Hematopoietic multipotent progenitor cell treated with erythropoietin and hydrocortisone succinate and interleukin-3 and kit ligand, for 6 days (in vitro differentiated cells): ENCODE data around the gene ANKRD11.
"Not testable (repeated sequence)": the region's sequence is repeated elsewhere in the genome, so short reads cannot be mapped to it uniquely, and the experiment has no call there.

Experiments
- DNase-seq: peaks from one replicate; pipeline ENCODE4 v3.0.0-alpha.2; 2015

The ANKRD11 gene

GRCh38 chr16:89274561-89275283 is 215.6 kb downstream of the ANKRD11 start:
- DNase-seq: no peak

- no peak for DNase-seq
Measured at GRCh38 chr16:89273741-89274472, 216.5 kb downstream of the ANKRD11 start.

- no peak for DNase-seq
Measured at GRCh38 chr16:89272631-89273030, 217.7 kb downstream of the ANKRD11 start.

GRCh38 chr16:89270666-89271345 is 219.6 kb downstream of the ANKRD11 start:
- DNase-seq: no peak

GRCh38 chr16:89269805-89270665 is 220.3 kb downstream of the ANKRD11 start:
- DNase-seq: no peak

GRCh38 chr16:89268987-89269735 is 221.2 kb downstream of the ANKRD11 start:
- no peak for DNase-seq

GRCh38 chr16:89268585-89268984 is 221.8 kb downstream of the ANKRD11 start:
- no peak for DNase-seq

- not testable (repeated sequence) for DNase-seq
Measured at GRCh38 chr16:89267746-89268145, 222.6 kb downstream of the ANKRD11 start.

GRCh38 chr16:89266521-89267134 is 223.7 kb downstream of the ANKRD11 start:
- DNase-seq: no peak

- no peak for DNase-seq
Measured at GRCh38 chr16:89265647-89266046, 224.7 kb downstream of the ANKRD11 start.

GRCh38 chr16:89264800-89265550 is 225.4 kb downstream of the ANKRD11 start:
- DNase-seq: no peak

- DNase-seq: no peak
Measured at GRCh38 chr16:89261691-89262563, 228.4 kb downstream of the ANKRD11 start.

GRCh38 chr16:89259901-89260300 is 230.5 kb downstream of the ANKRD11 start:
- DNase-seq: not testable (repeated sequence)

- DNase-seq: peak; percentile 26
Measured at GRCh38 chr16:89257757-89258465, 232.4 kb downstream of the ANKRD11 start.

- DNase-seq: peak; percentile 50
Measured at GRCh38 chr16:89257281-89257731, 233.1 kb downstream of the ANKRD11 start.

- DNase-seq: peak; percentile 75
Measured at GRCh38 chr16:89256651-89257254, 233.6 kb downstream of the ANKRD11 start.

- DNase-seq: peak; percentile 15
Measured at GRCh38 chr16:89253548-89254287, 236.6 kb downstream of the ANKRD11 start.
